Panc1 (cell line): Measurements from ENCODE around the gene PLEKHG7. TPM values are rescaled to one million over a fixed set of nuclear protein-coding genes. Genes with fewer than 3 reads are reported as not detected.

Source experiments
- ATAC-seq: fragments of 200-7000 bp; cut with Tn5 transposase; 2 replicates; pipeline ENCODE4 v1.9.1; 2020; ENCODE audit warnings: mild to moderate bottlenecking, moderate library complexity
- BruUV-seq: library from RNA; stranded (reverse); fragments of 400-500 nt; replicated peaks from 2 replicates; lab custom pipeline; 2021; lab: Mats Ljungman, UMichigan
- CTCF ChIA-PET: fragments of 300-600 bp; sonication (Branson Sonifier 250); formaldehyde crosslinking; loops from one replicate; lab custom pipeline; 2022; ENCODE audit warnings: antibody characterized with exemption; lab: Charles Lee
- POLR2A ChIA-PET: fragments of 300-600 bp; sonication (Branson Sonifier 250); formaldehyde crosslinking; loops from one replicate; lab custom pipeline; 2022; ENCODE audit warnings: antibody characterized with exemption; lab: Charles Lee
- DNase-seq: peaks from one replicate; pipeline ENCODE4 v3.0.0-alpha.2; 2010; ENCODE audit warnings: low read depth, low spot score
- H3K27ac ChIP-seq: 2 replicates; pipeline ENCODE4 v1.5.1; 2011; ENCODE audit warnings: mild to moderate bottlenecking, low read length, inconsistent platforms
- H3K27me3 ChIP-seq: fragments of 200-500 bp; sonication (Bioruptor generic); 2 replicates; pipeline ENCODE4 v1.6.0; 2014; ENCODE audit warnings: low read length, inconsistent platforms; ENCODE audit not compliant: control insufficient read depth, insufficient read depth
- H3K36me3 ChIP-seq: fragments of 200-500 bp; sonication (Bioruptor generic); 2 replicates; pipeline ENCODE4 v1.5.1; 2014; ENCODE audit warnings: inconsistent platforms, mild to moderate bottlenecking, low read length, moderate library complexity; ENCODE audit not compliant: control insufficient read depth, insufficient read depth
- H3K4me1 ChIP-seq: 2 replicates; pipeline ENCODE4 v1.5.1; 2011; ENCODE audit warnings: inconsistent platforms, mild to moderate bottlenecking, low read length, moderate library complexity; ENCODE audit not compliant: control insufficient read depth, insufficient read depth
- H3K4me3 ChIP-seq, 2 experiments: 2 replicates each; pipeline ENCODE4 v1.5.1; 2011 to 2012; ENCODE audit warnings: low read depth in 2 of 2, low read length in 2 of 2, mild to moderate bottlenecking in 2 of 2, inconsistent platforms in 1 of 2, moderate library complexity in 1 of 2
- H3K9me3 ChIP-seq: fragments of 200-500 bp; sonication (Bioruptor generic); 2 replicates; pipeline ENCODE4 v1.5.1; 2014; ENCODE audit warnings: low read depth, mild to moderate bottlenecking, inconsistent platforms, low read length, moderate library complexity; ENCODE audit not compliant: control insufficient read depth, insufficient read depth
- CTCF ChIP-seq: fragments of 450-650 bp; IDR thresholded peaks from 2 replicates; pipeline ENCODE4 v1.5.1; 2017; ENCODE audit warnings: mild to moderate bottlenecking
- POLR2AphosphoS5 ChIP-seq: IDR thresholded peaks from 2 replicates; pipeline ENCODE4 v1.6.1; 2012; ENCODE audit warnings: mild to moderate bottlenecking, low read depth, low read length, moderate library complexity
- SIN3A ChIP-seq: IDR thresholded peaks from 2 replicates; pipeline ENCODE4 v1.6.1; 2012; ENCODE audit warnings: low read depth, mild to moderate bottlenecking, low read length, moderate library complexity, borderline replicate concordance; ENCODE audit not compliant: insufficient read depth
- TCF7L2 ChIP-seq: IDR thresholded peaks from 2 replicates; pipeline ENCODE4 v1.6.1; 2011; ENCODE audit warnings: mild to moderate bottlenecking, low read depth, low read length, inconsistent platforms
- in situ Hi-C: cut with HindIII; loops from 2 replicates; pipeline ENCODE4 v1.10.0; 2016; ENCODE audit warnings: low sequenced_read_pairs, low pct_unique_long_range_greater_than_20kb
- intact Hi-C: fragments of 100-400 bp; cut with micrococcal nuclease; formaldehyde crosslinking; loops from one replicate; pipeline ENCODE4 v1.10.0; 2022; ENCODE audit not compliant: unreplicated experiment
- total RNA-seq: library from RNA; stranded (reverse); gene quantifications from one replicate; pipeline ENCODE4 v1.2.1, GENCODE V29; 2021; ENCODE audit not compliant: unreplicated experiment
- TF ChIP-seq, protein P1 (sequence below), 2 experiments: IDR thresholded peaks; 2 replicates each; pipeline ENCODE4 v1.6.1; 2011 to 2012; ENCODE audit warnings: low read depth in 2 of 2, control low read depth in 1 of 2, low read length in 1 of 2, mild to moderate bottlenecking in 1 of 2, moderate library complexity in 1 of 2; ENCODE audit not compliant: insufficient read depth in 1 of 2

PLEKHG7 gene
- total RNA-seq, 1 experiment from 2014 or later: not detected

GRCh38 chr12:92657770-92658169 is 45.0 kb upstream of the PLEKHG7 start:
- Histone ChIP-seq H3K9me3 (no peaks in the 10 kb centered on the region), H3K27ac (no peak overlapping the region), H3K4me3 (no peak overlapping the region), H3K27me3 (no peaks in the 10 kb centered on the region; the same call in 1 of the 2 replicates), H3K36me3 (no peaks in the 10 kb centered on the region), H3K4me1 (no peaks in the 10 kb centered on the region)
- no peak for ATAC-seq
- in situ Hi-C loops (no loop called here), intact Hi-C loops (no loop called here)
- no peak for DNase-seq
- TF ChIP-seq TCF7L2 (no peak), SIN3A (no peak)
- TF ChIP-seq, protein P1, sequence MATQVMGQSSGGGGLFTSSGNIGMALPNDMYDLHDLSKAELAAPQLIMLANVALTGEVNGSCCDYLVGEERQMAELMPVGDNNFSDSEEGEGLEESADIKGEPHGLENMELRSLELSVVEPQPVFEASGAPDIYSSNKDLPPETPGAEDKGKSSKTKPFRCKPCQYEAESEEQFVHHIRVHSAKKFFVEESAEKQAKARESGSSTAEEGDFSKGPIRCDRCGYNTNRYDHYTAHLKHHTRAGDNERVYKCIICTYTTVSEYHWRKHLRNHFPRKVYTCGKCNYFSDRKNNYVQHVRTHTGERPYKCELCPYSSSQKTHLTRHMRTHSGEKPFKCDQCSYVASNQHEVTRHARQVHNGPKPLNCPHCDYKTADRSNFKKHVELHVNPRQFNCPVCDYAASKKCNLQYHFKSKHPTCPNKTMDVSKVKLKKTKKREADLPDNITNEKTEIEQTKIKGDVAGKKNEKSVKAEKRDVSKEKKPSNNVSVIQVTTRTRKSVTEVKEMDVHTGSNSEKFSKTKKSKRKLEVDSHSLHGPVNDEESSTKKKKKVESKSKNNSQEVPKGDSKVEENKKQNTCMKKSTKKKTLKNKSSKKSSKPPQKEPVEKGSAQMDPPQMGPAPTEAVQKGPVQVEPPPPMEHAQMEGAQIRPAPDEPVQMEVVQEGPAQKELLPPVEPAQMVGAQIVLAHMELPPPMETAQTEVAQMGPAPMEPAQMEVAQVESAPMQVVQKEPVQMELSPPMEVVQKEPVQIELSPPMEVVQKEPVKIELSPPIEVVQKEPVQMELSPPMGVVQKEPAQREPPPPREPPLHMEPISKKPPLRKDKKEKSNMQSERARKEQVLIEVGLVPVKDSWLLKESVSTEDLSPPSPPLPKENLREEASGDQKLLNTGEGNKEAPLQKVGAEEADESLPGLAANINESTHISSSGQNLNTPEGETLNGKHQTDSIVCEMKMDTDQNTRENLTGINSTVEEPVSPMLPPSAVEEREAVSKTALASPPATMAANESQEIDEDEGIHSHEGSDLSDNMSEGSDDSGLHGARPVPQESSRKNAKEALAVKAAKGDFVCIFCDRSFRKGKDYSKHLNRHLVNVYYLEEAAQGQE (IDR thresholded peaks at IDR 0.05; ENCODE audit: insufficient read depth in 1 of 2, low read depth in 2 of 2, low read length in 1 of 2): no peak
- no TSS peak for BruUV-seq
- ChIA-PET POLR2A (no interaction called here), CTCF (no interaction called here)

- DNase-seq (no peak), ATAC-seq (no peak)
- BruUV-seq: no TSS peak
- H3K36me3 ChIP-seq: no peaks in the 10 kb centered on the region
- ChIA-PET POLR2A (no interaction called here), CTCF (no interaction called here)
- intact Hi-C loops: no loop called here
- in situ Hi-C loops: no loop called here
- H3K4me3 ChIP-seq: no peak overlapping the region
- H3K27me3 ChIP-seq: no peaks in the 10 kb centered on the region; the same call in 1 of the 2 replicates
- TF ChIP-seq TCF7L2 (no peak), CTCF (no peak), SIN3A (no peak), POLR2AphosphoS5 (no peak)
- TF ChIP-seq, protein P1 (IDR thresholded peaks at IDR 0.05; ENCODE audit: insufficient read depth in 1 of 2, low read depth in 2 of 2, low read length in 1 of 2): no peak
- no peaks in the 10 kb centered on the region for H3K4me1 ChIP-seq
- H3K9me3 ChIP-seq: no peaks in the 10 kb centered on the region
- no peak overlapping the region for H3K27ac ChIP-seq
Measured at GRCh38 chr12:92658611-92659010, 44.2 kb upstream of the PLEKHG7 start.
